Forelimb muscle (tissue), 1 donor: ENCODE results near the gene ZNF467. TPM values are rescaled to one million over a fixed set of nuclear protein-coding genes. Genes with fewer than 3 reads are reported as not detected.

Experiments
- DNase-seq: peaks from one replicate; pipeline ENCODE4 v3.0.0-alpha.2; 2013; ENCODE audit warnings: low read depth
- polyA plus RNA-seq: library from polyadenylated mRNA; unstranded; fragments of 120-200 nt; gene quantifications from one replicate; pipeline ENCODE4 v1.2.1, GENCODE V29; 2013; ENCODE audit not compliant: insufficient read length

ZNF467 gene
- polyA plus RNA-seq, 1 donor = 7.4 TPM

DNA sequence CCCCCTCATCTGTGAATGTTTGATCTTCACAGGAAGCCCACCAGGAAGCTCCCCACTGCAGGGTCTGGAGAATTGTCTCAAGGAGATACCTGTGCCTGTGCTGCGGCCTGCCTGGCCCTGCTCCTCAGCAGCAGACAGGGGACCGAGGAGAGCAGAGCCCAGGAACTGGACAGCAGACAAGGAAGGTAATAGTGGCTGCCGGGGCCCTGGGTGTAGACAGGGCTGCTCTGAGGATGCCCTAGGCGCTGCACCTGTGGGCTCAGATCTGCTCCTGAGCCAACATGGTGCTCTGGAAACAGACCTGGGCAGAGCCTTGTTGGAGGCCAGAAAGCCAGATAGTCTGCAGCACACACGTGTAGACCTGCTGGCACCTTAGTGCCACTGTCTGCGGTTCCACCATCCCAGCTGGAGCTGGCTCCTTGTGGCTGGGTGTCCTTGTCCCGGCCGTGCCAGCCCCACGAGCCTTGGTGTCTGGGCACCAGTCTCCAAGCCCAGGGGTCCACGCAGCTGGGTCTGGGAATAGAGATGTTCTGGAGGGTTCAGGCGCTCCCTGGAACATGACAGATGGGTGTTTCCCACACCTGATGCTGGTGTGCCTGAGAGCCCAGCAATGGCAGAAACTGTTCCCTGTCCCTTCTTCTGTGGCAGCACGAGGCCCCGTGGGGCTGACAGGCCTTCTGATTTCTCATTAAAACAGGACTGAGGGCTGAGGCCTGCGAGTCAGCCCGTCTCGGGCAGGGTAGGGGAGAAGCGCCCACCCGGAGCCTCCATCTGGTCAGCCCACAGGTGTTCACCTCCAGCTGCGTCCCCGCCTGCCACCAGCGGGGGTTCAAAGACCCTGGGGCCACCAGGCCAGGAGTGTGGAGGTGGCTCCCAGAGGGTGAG is 44.7 kb downstream of the ZNF467 start:
- DNase-seq = no peak

DNA sequence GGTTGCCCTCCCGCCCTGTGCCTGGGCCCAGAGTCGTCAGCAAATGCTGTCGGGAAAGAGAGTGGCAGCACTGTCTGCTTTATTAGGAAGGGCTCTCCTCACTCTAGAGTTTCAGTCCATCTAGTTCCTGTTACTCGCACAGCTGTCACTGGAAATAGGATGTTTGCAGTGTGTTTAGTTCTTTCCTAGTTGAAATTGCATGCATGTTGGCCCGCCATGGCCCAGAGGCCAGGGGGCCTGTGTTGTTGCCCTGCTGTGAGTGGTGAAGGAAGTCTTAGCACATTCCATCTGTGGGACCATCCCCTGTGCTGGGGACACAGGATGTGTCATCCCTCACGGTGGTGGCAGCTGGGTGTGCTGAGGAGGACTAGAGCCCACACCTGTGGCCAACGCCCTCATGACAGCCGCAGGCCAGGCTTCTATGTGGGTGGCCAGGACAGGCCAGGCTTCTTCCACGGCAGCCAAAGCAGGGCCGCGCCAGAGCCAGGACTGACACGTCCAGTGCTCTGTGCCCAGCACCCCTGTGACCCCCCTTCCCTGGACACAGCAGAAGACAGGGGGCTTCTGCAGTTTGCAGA is 45.4 kb downstream of the ZNF467 start:
- no peak for DNase-seq

GRCh38 chr7:149727053-149727898 is 46.1 kb downstream of the ZNF467 start:
- DNase-seq = no peak

GRCh38 chr7:149725916-149726315 is 47.5 kb downstream of the ZNF467 start:
- DNase-seq = no peak

DNA sequence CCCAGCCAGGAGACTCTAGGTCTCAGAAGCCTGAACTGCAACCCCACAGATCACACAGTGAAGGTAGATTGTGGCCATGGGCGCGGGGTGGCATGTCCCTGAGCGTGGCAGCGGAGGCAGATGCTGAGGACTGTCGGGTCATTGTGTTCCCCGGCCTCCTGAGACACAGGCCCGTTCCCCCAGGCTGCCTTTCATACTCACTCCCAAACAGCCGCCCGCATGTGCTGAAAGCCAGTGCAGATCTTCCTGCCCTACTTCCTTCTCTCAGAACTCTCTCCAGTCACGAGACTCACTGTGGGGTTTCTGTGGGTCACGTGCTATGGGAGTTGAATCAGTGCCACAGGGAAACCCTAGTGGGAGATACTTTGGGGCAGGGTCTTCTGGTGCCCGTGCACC is 48.0 kb downstream of the ZNF467 start:
- no peak for DNase-seq

DNA sequence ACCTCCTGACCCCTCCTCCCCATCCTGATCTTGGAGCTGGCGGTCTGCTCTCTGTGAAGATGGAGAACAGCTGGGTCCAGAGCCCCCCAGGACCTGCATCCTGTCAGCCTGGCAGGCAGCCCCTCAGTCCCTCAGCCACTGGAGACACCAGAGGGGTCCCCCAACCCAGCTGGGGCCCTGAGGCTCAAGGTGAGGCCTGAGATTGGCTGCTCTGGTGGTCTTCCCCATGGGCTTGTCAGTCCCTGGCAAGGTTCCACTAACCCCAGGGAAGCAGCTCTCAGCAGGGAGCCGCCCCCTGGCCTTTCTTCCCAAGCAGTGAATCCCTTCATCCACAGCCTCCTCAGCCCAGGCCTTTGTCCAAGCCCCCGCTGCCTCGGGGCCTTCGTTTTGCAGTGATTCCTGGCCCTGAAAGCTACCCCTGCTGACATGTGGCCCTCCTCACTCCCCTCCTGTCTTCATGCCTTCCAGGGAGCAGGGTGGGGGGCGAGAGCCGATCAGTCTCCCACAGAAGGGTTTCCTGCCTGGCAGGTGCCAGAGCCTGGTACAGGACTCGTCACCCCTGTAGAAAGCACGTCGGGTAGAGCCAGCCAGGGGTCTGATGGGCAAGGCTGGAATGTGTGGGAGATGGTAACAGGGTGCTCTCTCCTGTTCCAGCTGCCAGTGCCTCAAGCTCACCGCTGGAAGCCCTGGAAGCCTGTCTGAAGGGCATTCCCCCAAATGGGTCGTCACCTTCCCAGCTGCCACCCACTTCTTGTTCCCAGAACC is 48.5 kb downstream of the ZNF467 start:
- no peak for DNase-seq

DNA sequence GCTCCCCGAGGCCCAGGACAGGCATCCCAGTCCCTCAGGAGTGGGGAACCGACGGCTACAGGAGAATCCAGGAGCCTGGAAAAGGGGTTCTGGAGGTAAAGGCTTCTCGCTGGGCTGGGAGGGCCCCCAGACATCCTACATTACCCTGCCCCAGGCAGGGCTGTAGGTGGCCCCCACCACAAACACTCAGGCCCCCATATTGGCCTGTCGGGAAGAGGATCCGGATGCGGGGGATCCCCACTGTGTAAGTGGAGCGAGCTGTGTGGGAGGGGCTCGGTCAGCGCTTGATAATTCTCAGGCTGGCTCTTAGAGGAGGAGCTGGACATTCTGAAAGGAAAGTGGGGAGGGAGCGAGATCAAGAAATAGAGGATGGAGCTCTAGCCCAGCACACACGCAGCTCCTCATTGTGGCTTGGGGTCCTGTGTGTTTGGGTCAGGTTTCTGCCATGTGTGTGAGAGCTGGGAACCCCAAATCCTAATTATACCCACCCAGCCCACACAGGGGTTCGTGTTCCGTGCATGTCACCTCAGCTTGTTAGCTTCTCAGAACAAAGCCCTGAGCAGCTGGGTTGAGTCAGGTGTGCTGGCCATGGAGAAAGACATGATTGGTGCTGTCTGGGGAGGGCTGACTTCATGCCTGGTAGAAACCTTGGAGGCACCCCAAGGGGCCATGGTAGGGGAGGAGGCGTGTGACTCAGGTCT is 49.4 kb downstream of the ZNF467 start:
- no peak for DNase-seq

DNA sequence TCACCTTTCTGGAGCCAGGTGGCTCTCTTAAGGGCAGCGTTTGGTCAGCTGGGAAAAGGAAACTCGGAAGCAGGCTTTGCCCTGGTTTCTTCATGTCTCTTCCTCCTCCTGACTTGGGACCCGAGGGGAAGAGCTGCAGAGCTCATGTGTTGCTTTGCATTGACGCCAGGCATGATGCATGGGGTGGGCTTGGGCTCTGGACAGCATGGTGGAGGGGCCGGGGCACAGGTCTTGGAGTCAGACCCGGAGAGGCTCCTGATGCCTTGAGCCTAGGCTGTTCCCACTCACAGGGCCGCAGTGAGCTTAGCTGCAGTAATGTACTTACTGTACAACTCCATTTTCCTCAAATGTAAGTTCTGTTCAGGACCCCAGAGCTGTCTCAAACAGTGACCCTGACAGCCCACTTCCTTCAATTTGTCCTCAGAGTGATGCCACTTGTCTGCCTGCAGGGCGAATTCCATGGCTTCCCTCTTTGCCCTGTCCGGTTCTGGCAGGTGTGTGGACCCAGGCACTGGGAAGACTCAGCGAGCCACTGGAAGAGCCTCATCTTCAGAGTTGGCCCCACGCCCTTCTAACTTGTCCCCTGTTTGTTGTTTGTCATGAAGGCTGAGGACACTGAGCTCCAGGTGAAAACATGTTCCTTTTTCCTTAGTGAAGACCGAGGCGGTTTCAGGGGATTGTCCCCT is 50.2 kb downstream of the ZNF467 start:
- DNase-seq = no peak

DNA sequence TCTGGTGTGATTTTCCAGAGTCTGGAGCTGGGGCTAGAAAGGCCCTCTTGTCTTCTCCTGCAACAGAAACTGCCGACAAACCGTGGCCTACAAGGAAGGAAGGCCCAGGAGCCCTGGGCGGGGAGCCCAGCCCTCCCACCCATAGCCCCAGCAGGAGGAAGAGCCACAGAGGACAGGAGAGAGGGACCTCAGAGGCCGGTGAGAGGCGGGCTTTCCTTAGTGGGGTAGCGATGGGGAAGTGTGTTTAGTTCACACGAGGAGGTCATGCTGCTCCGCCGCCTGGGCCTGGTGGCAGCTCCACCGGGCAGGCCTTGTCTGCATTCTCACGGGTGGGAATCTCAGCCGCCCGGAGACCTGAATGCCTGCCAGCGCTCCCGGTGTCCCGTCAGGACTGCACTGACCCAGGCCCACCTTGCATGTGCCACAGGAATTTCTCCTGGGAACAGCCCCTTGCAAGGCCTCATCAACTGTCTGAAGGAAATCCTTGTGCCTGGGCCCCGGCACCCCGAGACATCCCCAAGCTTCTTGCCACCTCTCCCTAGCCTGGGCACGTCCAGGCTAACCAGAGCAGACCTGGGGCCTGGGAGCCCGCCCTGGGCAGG is 50.9 kb downstream of the ZNF467 start:
- no peak for DNase-seq

- no peak for DNase-seq
Measured at GRCh38 chr7:149721084-149721601, 52.2 kb downstream of the ZNF467 start.

GRCh38 chr7:149720372-149721083 is 52.9 kb downstream of the ZNF467 start:
- DNase-seq = no peak

GRCh38 chr7:149719912-149720335 is 53.5 kb downstream of the ZNF467 start:
- no peak for DNase-seq

GRCh38 chr7:149719050-149719899 is 54.1 kb downstream of the ZNF467 start:
- DNase-seq = no peak

- DNase-seq = no peak
Measured at GRCh38 chr7:149718730-149719049, 54.7 kb downstream of the ZNF467 start.

GRCh38 chr7:149717481-149717880 is 55.9 kb downstream of the ZNF467 start:
- no peak for DNase-seq

DNA sequence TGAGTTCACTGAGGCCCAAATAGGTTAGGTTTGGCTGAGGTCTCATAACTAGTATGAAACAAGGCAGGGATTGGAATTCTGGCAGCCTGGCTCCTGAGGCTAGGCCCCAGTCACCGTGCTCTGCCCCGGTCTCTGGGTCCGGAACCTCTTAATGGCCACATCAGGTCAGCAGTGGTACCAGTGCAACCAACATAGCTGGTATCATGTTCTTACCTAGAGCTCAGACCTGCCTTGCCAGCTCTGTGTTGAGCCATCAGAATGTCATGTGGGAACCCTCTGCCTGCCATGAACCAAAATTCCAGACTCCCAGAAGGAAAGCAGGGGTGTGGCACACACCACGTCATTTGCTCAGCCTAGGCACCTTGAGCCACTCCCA is 56.5 kb downstream of the ZNF467 start:
- no peak for DNase-seq

- no peak for DNase-seq
Measured at GRCh38 chr7:149716007-149716931, 57.1 kb downstream of the ZNF467 start.
